GM12864 (cell line): Measurements from ENCODE around the gene CDH2.

ENCODE experiments used
- DNase-seq: peaks from one replicate; pipeline ENCODE4 v3.0.0-alpha.2; 2011; ENCODE audit warnings: low read depth
- H3K4me3 ChIP-seq: 2 replicates; pipeline ENCODE4 v1.5.1; 2011; ENCODE audit warnings: mild to moderate bottlenecking, low read depth, low read length, control low read depth
- TF ChIP-seq, protein P1 (sequence below): IDR thresholded peaks from 2 replicates; pipeline ENCODE4 v1.5.1; 2011; ENCODE audit warnings: low read depth, mild to moderate bottlenecking, moderate library complexity, low read length, control low read depth, inconsistent platforms; ENCODE audit errors: missing control alignments

CDH2 gene

DNA sequence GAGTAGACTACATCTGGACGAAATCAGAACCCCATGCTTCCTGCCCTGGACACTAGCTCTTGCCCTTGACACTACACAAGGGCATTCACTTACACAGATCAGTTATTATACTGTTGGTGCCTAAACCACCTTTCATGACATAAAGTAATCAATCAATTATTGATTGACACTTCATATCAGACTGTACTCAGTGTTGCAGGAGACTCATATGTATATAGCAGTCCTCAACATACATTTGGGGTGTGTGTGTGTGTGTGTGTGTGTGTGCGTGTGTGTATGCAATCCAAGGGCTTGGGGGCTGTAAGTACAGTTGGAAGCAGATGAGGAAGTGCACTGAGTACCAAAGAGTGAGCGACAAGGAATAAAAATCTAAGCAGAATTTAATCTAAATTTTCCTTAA is 5.1 kb downstream of the CDH2 start:
- H3K4me3 ChIP-seq, result no peak overlapping the region
- TF ChIP-seq, protein P1, sequence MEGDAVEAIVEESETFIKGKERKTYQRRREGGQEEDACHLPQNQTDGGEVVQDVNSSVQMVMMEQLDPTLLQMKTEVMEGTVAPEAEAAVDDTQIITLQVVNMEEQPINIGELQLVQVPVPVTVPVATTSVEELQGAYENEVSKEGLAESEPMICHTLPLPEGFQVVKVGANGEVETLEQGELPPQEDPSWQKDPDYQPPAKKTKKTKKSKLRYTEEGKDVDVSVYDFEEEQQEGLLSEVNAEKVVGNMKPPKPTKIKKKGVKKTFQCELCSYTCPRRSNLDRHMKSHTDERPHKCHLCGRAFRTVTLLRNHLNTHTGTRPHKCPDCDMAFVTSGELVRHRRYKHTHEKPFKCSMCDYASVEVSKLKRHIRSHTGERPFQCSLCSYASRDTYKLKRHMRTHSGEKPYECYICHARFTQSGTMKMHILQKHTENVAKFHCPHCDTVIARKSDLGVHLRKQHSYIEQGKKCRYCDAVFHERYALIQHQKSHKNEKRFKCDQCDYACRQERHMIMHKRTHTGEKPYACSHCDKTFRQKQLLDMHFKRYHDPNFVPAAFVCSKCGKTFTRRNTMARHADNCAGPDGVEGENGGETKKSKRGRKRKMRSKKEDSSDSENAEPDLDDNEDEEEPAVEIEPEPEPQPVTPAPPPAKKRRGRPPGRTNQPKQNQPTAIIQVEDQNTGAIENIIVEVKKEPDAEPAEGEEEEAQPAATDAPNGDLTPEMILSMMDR, result no peak
- no peak for DNase-seq

DNA sequence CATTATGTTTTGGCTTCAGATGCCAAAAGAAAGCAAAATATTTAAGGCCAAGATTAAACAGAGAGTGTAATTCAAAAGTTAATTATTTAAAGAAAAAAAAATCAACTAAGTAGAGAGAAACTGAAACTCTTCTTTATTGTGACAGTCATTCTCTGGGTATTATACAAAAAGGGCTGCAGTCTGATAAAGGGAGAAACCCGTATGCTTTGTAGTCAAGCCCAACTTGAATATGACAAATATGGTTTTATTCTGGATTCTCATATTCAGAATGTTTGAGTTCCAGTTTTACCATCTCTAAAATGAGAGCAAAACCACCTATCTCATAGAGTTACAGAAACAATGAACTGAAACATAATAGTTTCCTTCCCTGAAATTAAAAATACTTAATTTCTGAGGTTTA is 8.2 kb downstream of the CDH2 start:
- DNase-seq, result no peak
- TF ChIP-seq, protein P1, result no peak

DNA sequence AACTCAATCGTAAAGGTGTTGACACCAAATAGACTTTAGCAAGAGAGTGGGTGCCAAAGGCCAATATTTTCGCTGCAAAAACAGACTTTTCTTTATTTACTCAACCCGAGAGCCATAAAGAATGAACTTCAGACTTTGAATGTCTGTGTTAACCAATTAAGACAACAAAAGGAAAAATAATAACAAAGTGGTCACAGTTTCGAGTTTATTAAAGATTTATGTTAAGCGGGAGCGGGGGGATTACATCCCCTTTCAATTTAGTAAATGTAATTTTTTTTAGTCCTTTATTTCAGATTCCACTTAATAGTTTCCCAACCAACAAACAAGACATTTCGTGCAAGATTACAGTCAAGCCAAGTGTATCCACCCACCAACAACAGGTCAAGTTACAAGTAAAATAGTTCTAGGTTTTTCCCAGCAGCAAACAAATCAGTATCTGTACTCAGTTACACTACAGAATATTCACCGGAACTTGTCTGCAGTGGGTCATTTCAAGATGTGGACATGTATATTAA is 9.0 kb downstream of the CDH2 start:
- TF ChIP-seq, protein P1, result no peak
- H3K4me3 ChIP-seq, result no peak overlapping the region
- DNase-seq, result no peak

More for the DNA sequence above, 8.2 kb downstream of the CDH2 start:
- H3K4me3 ChIP-seq, result no peak overlapping the region

DNA sequence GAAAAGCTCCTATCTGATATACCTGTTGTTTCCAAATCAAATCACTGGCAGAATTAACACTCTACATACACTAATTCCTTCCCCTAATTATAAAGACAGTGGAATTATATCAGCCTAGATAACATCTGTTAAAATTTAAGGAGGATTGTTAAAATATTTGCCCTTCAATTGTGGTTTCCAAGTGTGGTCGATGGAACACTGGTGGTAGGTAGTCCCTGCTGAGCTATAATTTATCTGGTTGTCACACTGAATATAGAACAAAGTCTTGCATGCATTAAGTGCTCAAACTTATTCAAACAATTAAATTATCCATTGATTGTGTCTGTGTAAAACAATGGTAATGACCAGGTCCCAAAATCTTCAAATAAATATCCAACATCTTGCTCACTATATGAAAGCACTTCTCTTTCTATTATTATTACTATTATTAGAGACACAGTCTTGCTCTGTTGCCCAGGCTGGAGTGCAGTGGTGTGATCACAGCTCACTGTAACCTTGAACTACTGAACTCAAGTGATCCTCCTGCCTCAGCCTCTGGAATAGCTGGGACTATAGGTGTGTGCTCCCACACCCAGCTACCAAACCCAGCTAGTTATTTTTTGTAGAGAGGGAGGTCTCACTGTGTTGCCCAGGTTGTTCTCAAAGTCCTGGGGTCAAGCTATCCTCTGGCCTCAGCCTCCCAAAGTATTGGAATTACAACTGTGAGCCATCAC is 12.0 kb downstream of the CDH2 start:
- TF ChIP-seq, protein P1, result no peak
- DNase-seq, result no peak
- no peak overlapping the region for H3K4me3 ChIP-seq

DNA sequence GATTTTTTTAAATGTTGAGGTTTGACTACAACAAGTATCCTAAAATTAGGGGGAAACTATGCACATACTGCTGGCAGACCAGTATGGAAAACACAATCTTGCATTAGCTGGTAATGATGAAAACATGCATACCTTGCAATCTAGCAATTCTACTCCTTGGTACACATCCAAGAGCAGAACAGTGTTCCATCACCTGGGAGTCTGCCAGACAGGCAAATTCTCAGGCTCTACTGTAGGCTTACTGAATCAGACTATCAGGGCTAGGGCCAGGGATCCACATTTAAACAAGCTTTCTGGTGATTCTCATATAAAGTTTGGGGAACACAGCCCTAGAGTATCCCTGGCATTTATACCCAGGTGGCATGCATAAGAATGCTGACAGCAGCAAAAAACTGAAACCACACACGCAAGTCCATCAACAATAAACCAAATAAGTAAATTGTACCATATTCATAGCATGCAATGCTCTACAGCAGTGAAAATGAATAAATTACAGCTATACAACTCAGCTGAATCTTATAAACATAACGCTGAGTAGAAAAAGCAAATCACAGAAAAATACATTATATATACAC is 13.6 kb downstream of the CDH2 start:
- H3K4me3 ChIP-seq, result no peak overlapping the region
- DNase-seq, result no peak
- TF ChIP-seq, protein P1, result no peak

DNA sequence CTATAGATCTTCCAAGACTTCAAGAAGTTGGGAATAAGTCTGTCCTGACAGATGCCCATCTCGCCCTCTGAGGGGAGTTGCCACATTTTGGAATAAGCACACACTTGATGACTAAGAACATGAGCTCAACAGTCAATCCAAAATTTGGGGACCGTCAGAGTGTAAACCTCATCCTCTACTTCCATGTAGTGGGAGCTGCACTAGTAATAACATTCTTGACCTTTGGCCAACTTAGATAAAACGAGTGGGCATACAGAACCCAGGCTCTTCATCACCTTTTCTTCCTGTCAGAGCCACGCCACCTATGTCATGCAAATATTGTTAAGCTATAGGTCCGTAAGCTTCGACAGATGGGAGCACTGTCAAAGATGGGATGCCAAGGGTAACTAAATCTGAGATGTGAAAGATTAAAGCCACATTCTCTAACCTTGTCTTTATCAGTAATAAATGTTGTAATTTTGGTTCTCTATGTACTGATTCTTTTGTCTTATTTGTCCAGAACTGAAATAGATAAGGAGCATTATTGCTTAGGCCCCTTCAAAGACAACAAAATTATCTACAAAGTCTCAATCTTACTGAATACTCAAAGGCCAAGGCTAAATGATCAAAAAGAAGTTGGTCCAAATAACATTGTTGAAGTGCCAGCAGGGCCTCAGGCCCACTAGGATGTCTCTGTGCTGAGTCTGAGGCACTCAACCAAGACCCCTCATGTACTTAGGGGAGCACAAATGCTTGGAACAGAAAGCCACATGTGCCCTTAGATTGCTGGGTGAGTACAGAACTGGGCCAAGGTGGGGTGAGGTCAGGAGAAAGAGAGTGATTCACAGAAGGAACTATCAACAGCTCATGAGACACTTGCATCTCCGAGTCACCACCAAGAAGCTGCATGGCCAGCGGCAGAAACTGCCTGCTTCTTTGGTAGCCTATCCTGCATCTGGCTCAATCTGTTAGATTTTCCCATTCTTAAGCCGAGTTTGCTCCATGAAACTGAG is 15.0 kb downstream of the CDH2 start:
- no peak for DNase-seq
- TF ChIP-seq, protein P1, result no peak
- H3K4me3 ChIP-seq, result no peak overlapping the region
